ENCODE data around the gene NCOA7.
"Not testable (repeated sequence)": the region's sequence is repeated elsewhere in the genome, so short reads cannot be mapped to it uniquely, and the experiment has no call there.

NCOA7 gene

DNA sequence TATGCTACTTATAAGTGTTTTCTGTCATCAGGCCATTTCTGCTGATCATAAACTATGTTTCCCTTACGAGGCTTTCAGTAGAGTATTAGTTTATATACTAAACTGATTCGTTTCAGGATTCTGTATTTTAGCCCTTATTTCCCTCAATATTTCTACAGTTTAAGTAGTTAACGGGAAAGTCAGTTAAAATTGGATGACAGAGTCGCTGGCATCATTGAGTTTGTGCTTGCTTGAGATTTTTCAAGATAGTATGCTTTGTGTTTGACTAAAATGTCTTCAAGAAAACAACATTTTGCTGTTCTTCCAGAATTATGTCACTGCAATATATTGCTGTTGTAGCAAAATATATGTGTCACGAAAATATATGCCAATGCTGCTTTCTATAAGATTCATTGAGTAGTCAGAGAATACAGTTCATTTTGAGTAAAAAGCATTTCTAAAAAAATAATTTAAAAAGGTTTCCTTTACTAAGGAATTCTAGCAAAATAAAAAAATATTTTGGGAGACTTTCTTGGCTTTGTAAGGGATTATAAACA lies 51.4 kb downstream of the NCOA7 start:
- H3K4me3 ChIP-seq (ENCODE audit: low read depth, low read length) = no peak overlapping the region
- TF ChIP-seq, protein P1, sequence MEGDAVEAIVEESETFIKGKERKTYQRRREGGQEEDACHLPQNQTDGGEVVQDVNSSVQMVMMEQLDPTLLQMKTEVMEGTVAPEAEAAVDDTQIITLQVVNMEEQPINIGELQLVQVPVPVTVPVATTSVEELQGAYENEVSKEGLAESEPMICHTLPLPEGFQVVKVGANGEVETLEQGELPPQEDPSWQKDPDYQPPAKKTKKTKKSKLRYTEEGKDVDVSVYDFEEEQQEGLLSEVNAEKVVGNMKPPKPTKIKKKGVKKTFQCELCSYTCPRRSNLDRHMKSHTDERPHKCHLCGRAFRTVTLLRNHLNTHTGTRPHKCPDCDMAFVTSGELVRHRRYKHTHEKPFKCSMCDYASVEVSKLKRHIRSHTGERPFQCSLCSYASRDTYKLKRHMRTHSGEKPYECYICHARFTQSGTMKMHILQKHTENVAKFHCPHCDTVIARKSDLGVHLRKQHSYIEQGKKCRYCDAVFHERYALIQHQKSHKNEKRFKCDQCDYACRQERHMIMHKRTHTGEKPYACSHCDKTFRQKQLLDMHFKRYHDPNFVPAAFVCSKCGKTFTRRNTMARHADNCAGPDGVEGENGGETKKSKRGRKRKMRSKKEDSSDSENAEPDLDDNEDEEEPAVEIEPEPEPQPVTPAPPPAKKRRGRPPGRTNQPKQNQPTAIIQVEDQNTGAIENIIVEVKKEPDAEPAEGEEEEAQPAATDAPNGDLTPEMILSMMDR (IDR thresholded peaks at IDR 0.05; ENCODE audit: low read depth, low read length) = no peak

DNA sequence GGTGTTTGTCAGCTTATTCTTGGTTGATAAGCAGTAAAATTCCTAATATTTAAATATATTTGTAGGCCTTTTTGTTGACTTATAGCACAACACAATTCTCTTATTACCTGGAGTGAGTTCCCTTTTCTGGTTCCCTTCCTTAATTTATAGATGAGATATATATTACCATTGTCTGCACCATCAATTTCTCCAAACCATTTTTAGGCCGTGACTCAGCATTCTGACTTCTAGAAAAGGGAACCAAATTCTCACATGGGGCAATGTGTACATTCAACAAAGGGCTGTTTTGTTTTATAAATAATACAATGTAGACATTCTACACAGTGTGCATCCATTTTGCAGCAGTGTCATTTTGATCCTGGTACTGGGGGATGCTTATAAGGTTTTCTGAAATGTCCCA lies 52.8 kb downstream of the NCOA7 start:
- no peak overlapping the region for H3K4me3 ChIP-seq (ENCODE audit: low read depth, low read length)
- TF ChIP-seq, protein P1 (IDR thresholded peaks at IDR 0.05; ENCODE audit: low read depth, low read length) = no peak

DNA sequence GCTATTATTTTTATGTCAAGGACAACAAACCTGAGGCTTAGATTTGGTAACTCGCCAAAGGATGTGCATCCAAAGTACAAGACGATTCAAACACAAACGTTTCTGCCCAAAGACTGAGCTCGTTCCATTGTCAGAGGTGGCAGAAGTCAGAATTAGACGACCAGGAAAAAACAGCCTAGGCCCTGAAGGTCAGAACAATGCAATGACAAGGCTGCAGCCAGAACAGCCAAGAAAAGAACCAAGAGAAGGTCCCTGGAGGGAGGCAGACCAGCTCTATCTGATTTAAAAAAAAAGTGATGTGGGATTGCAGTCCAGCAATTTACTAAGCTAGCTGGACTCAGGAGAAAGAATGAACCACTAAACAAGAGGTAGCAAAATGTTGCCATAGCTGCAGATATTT lies 54.2 kb downstream of the NCOA7 start:
- H3K4me3 ChIP-seq (ENCODE audit: low read depth, low read length) = no peak overlapping the region
- TF ChIP-seq, protein P1 (IDR thresholded peaks at IDR 0.05; ENCODE audit: low read depth, low read length) = no peak

DNA sequence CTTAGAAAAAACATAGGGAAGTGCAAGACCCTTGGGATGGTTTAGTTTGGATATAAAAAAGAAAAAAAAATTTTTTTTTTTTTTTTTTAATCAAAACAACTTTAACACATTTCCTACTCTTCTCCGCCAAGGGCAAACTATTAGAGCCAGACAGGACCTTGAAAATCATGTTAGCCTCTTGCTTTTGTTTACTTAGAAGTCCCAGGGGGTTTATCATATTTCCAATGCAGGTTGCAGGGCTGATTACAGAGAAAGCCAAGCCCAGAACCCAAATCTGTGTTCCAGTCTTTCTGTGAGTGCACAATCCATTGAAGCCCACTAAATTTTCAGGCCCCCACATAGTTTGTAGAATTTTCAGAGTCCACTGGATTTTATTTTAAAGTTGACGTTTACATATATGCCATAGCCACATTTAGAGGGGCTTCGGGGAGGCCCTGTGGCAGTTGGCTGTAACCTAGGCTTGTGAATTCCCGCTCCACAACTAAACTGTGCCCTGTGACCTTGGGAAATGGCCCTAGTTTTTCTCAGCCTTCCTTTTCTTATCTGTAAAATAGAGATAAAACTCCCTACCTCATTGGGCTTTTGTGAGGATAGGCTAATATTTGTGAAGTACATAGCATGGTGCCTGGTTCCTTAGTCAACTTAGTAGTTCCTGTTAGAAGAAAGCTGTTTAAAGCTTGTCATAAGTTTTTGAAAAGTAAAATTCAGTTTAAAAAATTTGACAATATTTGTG lies 55.7 kb downstream of the NCOA7 start:
- TF ChIP-seq, protein P1 (IDR thresholded peaks at IDR 0.05; ENCODE audit: low read depth, low read length) = no peak
- no peak overlapping the region for H3K4me3 ChIP-seq (ENCODE audit: low read depth, low read length)

DNA sequence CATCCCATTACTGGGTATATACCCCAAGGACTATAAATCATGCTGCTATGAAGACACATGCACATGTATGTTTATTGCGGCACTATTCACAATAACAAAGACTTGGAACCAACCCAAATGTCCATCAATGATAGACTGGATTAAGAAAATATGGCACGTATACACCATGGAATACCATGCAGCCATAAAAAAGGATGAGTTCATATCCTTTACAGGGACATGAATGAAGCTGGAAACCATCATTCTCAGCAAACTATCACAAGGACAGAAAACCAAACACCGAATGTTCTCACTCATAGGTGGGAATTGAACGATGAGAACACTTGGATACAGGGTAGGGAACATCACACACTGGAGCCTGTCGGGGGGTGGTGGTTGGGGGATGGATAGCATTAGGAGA lies 57.5 kb downstream of the NCOA7 start:
- not testable (repeated sequence) for H3K4me3 ChIP-seq (ENCODE audit: low read depth, low read length)

DNA sequence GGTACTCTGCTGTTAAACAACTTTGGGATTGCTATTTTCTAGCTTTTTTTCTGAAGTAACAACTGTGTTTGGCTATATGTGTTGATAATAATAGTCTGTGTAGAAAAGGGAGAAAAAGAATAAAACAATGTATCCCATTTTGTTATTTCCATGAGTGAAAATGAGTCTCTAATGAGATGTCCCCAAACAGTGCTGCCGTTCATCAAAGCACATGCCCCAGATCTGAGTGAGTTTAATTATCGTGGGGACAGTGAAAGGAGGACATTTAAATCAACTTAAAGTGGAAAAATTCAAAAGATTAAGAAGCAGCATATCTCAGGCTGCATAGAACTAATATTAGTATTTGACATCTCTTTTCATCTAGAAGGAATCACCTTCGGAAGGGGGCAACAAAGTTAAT lies 59.6 kb downstream of the NCOA7 start:
- TF ChIP-seq, protein P1 (IDR thresholded peaks at IDR 0.05; ENCODE audit: low read depth, low read length) = no peak
- H3K4me3 ChIP-seq (ENCODE audit: low read depth, low read length) = no peak overlapping the region

DNA sequence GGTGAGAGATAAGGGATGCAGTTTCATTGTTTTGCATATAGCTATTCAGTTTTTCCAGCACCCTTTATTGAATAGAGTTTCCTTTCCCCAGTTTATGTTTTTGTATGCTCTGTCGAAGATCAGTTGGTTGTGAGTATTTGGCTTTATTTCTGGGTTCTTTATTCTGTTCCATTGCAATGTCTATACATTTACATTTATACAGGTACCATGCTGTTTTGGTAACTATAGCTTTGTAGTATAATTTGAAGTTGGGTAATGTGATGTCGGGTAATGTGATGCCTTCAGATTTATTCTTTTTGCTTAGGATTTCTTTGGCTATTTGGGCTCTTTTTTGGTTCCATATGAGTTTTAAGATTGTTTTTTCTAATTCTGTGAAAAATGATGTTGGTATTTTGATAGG lies 61.8 kb downstream of the NCOA7 start:
- TF ChIP-seq, protein P1 (IDR thresholded peaks at IDR 0.05; ENCODE audit: low read depth, low read length) = no peak
- no peak overlapping the region for H3K4me3 ChIP-seq (ENCODE audit: low read depth, low read length)

DNA sequence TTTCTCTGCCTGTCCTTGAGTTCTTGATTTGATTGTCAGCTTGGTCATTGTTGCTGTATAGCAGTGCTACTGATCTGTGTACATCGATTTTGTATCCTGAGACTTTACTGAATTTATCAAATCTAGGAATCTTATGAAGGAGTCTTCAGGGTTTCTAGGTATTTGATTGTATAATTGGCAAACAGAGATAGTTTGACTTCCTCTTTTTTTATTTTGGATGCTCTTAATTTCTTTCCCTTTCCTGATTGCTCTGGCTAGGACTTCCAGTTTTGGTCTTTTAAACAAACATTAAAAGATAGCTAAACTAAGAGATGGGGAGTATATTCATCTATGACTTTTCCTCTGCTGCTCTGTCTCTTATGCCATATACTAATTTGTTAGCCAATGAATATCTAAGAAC lies 62.4 kb downstream of the NCOA7 start:
- TF ChIP-seq, protein P1 (IDR thresholded peaks at IDR 0.05; ENCODE audit: low read depth, low read length) = no peak
- no peak overlapping the region for H3K4me3 ChIP-seq (ENCODE audit: low read depth, low read length)

Data from WI38 (cell line).